Spleen (tissue), 11 donors: ENCODE measurements around the gene TPCN2. TPM values are rescaled to one million over a fixed set of nuclear protein-coding genes. Genes with fewer than 3 reads are reported as not detected.

Source experiments
- DNase-seq: peaks from one replicate; pipeline ENCODE4 v3.0.0-alpha.2; 2020
- H3K27ac ChIP-seq, 8 donors: fragments of 200-600 bp; sonication (generic) in 7 of 8; 1 replicate in 4 of 8; 2 replicates in 4 of 8; pipeline versions ENCODE4 v1.5.0 to v1.8.0; 2016 to 2021; ENCODE audit warnings: inconsistent platforms in 4 of 8, mild to moderate bottlenecking in 4 of 8, moderate library complexity in 1 of 8
- H3K27me3 ChIP-seq, 7 donors: fragments of 200-600 bp; sonication (generic) in 6 of 7; replicated peaks in 1 of 7; 1 replicate in 4 of 7; 2 replicates in 3 of 7; pipeline versions ENCODE4 v1.5.0 to v1.8.0; 2016 to 2021; ENCODE audit warnings: inconsistent platforms in 3 of 7, mild to moderate bottlenecking in 1 of 7
- H3K36me3 ChIP-seq, 6 donors: fragments of 200-600 bp; sonication (generic) in 5 of 6; 1 replicate in 4 of 6; 2 replicates in 2 of 6; pipeline versions ENCODE4 v1.5.0 to v1.8.0; 2016 to 2021; ENCODE audit warnings: inconsistent platforms in 2 of 6
- H3K4me1 ChIP-seq, 6 donors: fragments of 200-600 bp; sonication (generic) in 5 of 6; 1 replicate in 3 of 6; 2 replicates in 3 of 6; pipeline versions ENCODE4 v1.5.0 to v1.8.0; 2016 to 2021; ENCODE audit warnings: inconsistent platforms in 3 of 6
- H3K4me3 ChIP-seq, 8 donors: fragments of 200-600 bp; sonication (generic) in 7 of 8; 1 replicate in 4 of 8; 2 replicates in 4 of 8; pipeline versions ENCODE4 v1.5.0 to v1.8.0; 2016 to 2021; ENCODE audit warnings: inconsistent platforms in 4 of 8, mild to moderate bottlenecking in 4 of 8, moderate library complexity in 2 of 8
- H3K9me3 ChIP-seq, 8 donors: fragments of 200-600 bp; sonication (generic) in 7 of 8; 1 replicate in 4 of 8; 2 replicates in 4 of 8; pipeline versions ENCODE4 v1.5.0 to v1.8.0; 2016 to 2021; ENCODE audit warnings: inconsistent platforms in 4 of 8
- CTCF ChIP-seq, 11 experiments: fragments of 200-600 bp in 7 of 11; fragments of 450-650 bp in 4 of 11; sonication (generic) in 4 of 11; IDR thresholded peaks in 8 of 11; conservative IDR thresholded peaks in 3 of 11; 1 replicate in 7 of 11; 2 replicates in 4 of 11; pipeline versions ENCODE4 v1.4.0 to v1.8.0; 2016 to 2021; ENCODE audit warnings: antibody characterized with exemption in 11 of 11, inconsistent platforms in 4 of 11, mild to moderate bottlenecking in 1 of 11
- POLR2A ChIP-seq, 3 donors: fragments of 450-650 bp; IDR thresholded peaks; one replicate each; pipeline ENCODE4 v1.5.1; 2017; ENCODE audit warnings: antibody characterized with exemption in 3 of 3, mild to moderate bottlenecking in 1 of 3
- POLR2AphosphoS5 ChIP-seq, 3 donors: sonication (generic); formaldehyde crosslinking; IDR thresholded peaks; one replicate each; pipeline ENCODE4 v1.5.1; 2017; ENCODE audit warnings: antibody characterized with exemption in 3 of 3
- WGBS, 5 donors: extraction: QIAGEN DNeasy Blood & Tissue Kit in 3 of 5; methylation state at CpG; one replicate each; pipeline versions ENCODE4 v1.1.5 to v1.1.7; 2013 to 2018; 5-methylcytosine and 5-hydroxymethylcytosine counted together
- intact Hi-C: fragments of 100-400 bp; cut with DNase I; formaldehyde crosslinking; loops from one replicate; pipeline ENCODE4 v1.15.0; 2023; ENCODE audit warnings: low total_unique reads
- polyA plus RNA-seq, 3 donors: library from polyadenylated mRNA; stranded (reverse); fragments of 200-250 nt; gene quantifications; one replicate each; pipeline ENCODE4 v1.2.1, GENCODE V29; 2013
- total RNA-seq, 7 donors: library from RNA; depleted of rRNA in 3 of 7; stranded (reverse); fragments of >200 nt in 3 of 7; fragmentation: NEBNext Ultra II Directional in 4 of 7; extraction: Animal tissue kit (Norgen Biotek cat#: 25700) in 4 of 7; gene quantifications; one replicate each; pipeline versions ENCODE4 v1.1.0 to v1.2.1, GENCODE V29; 2016 to 2021
- donor health status: healthy with polysubstance abuse.
- donor health status: DM: no; HTN: no; CAD: no; lungs with moderate emphysema.
- donor health status: DM: no; HTN: no; CAD: no.
- donor health status: Bipolar disorder and iron deficiency.
- donor health status: healthy.
- donor health status: DM: no; HTN: no; CAD: no.
- donor health status: DM: yes; HTN: yes; CAD: no.

The TPCN2 gene
- total and polyA plus RNA-seq, 10 donors = 3.6 to 30.4 (median 24.1) TPM

- DNase-seq = no peak
- WGBS, 5 donors = 73 to 90% (median 83%) methylated on average over 20 to 23 of the region's 23 CpGs
Observed at GRCh38 chr11:69058511-69059270, 10.0 kb downstream of the TPCN2 start.

GRCh38 chr11:69059429-69059828, 10.7 kb downstream of the TPCN2 start:
- DNase-seq = no peak
- 93 to 98% (median 97%) methylated on average over 5 to 7 of the region's 7 CpGs for WGBS, 5 donors
- no peaks in the 10 kb centered on the region for H3K9me3 ChIP-seq
- H3K4me1 ChIP-seq = peaks cover 0 to 44% (median 24%) of the 10 kb centered on the region in 6 donors
- TF ChIP-seq POLR2AphosphoS5 (IDR thresholded peaks at IDR 0.05) = no peak
- no peak for TF ChIP-seq POLR2A (IDR thresholded peaks at IDR 0.05)
- no peak for TF ChIP-seq CTCF (IDR thresholded peaks at IDR 0.05 in 8 of 11, conservative IDR thresholded peaks at IDR 0.05 in 3 of 11)
- peaks cover 0 to 100% (median 44%) of the 10 kb centered on the region in 6 donors for H3K36me3 ChIP-seq
- H3K27me3 ChIP-seq = no peaks in the 10 kb centered on the region
- H3K4me3 ChIP-seq = no peak overlapping the region
- intact Hi-C loops = no loop called here
- H3K27ac ChIP-seq = no peak overlapping the region

More at GRCh38 chr11:69058511-69059270, 10.0 kb downstream of the TPCN2 start:
- Histone ChIP-seq H3K36me3 (peaks cover 0 to 100% (median 47%) of the 10 kb centered on the region in 6 donors), H3K27me3 (no peaks in the 10 kb centered on the region), H3K9me3 (no peaks in the 10 kb centered on the region), H3K4me3 (no peak overlapping the region), H3K4me1 (peaks cover 0 to 44% (median 28%) of the 10 kb centered on the region in 6 donors), H3K27ac (no peak overlapping the region)
- TF ChIP-seq CTCF (IDR thresholded peaks at IDR 0.05 in 8 of 11, conservative IDR thresholded peaks at IDR 0.05 in 3 of 11) (no peak), POLR2AphosphoS5 (IDR thresholded peaks at IDR 0.05) (peak in 1 of 3 donors; percentile 36), POLR2A (IDR thresholded peaks at IDR 0.05) (no peak)
- intact Hi-C loops = no loop called here

- H3K4me1 ChIP-seq = peaks cover 0 to 43% (median 20%) of the 10 kb centered on the region in 6 donors
- H3K27ac ChIP-seq = no peak overlapping the region
- intact Hi-C loops = no loop called here
- no peaks in the 10 kb centered on the region for H3K9me3 ChIP-seq
- H3K36me3 ChIP-seq = peaks cover 0 to 98% (median 38%) of the 10 kb centered on the region in 6 donors
- H3K27me3 ChIP-seq = no peaks in the 10 kb centered on the region
- TF ChIP-seq POLR2AphosphoS5 (IDR thresholded peaks at IDR 0.05) (no peak), POLR2A (IDR thresholded peaks at IDR 0.05) (no peak), CTCF (IDR thresholded peaks at IDR 0.05 in 8 of 11, conservative IDR thresholded peaks at IDR 0.05 in 3 of 11) (no peak)
- no peak overlapping the region for H3K4me3 ChIP-seq
- no peak for DNase-seq
- 82 to 89% (median 83%) methylated on average over 11 to 12 of the region's 12 CpGs for WGBS, 5 donors
Observed at GRCh38 chr11:69059985-69060384, 11.3 kb downstream of the TPCN2 start.
